GM21515 (cell line): Measurements from ENCODE around the gene EBI3.
A peak's percentile ranks its signal among the peaks of the same experiment; 100 is the strongest.
"Not testable (repeated sequence)": the region's sequence is repeated elsewhere in the genome, so short reads cannot be mapped to it uniquely, and the experiment has no call there.

Experiments
- ATAC-seq: cut with Tn5 transposase; IDR thresholded peaks from one replicate; pipeline ENCODE4 v1.9.1; 2021; ENCODE audit not compliant: unreplicated experiment

The EBI3 gene

GRCh38 chr19:4229179-4229931, at the start of gene EBI3:
TSS of gene EBI3 (plus strand) at chr19:4229523. CDS start at chr19:4229551, 28 bp downstream.
- ATAC-seq = peak; percentile 60

- no peak for ATAC-seq
Measured at GRCh38 chr19:4181053-4181508, 48.2 kb upstream of the EBI3 start.

- peak; percentile 57 for ATAC-seq
Measured at GRCh38 chr19:4182084-4182810, 47.1 kb upstream of the EBI3 start, which contains the start of the genes ANKRD24 and SIRT6. TSS of gene ANKRD24 (plus strand) at chr19:4182689. CDS start at chr19:4186426, 3,737 bp downstream. TSS of gene SIRT6 (minus strand) at chr19:4182563. CDS start at chr19:4182539, 24 bp downstream.

GRCh38 chr19:4183967-4184717, 45.2 kb upstream of the EBI3 start:
- no peak for ATAC-seq

- ATAC-seq = no peak
Measured at GRCh38 chr19:4184718-4185352, 44.5 kb upstream of the EBI3 start.

GRCh38 chr19:4185413-4186086, 43.8 kb upstream of the EBI3 start:
- ATAC-seq = no peak

GRCh38 chr19:4186087-4186993, 43.0 kb upstream of the EBI3 start:
- ATAC-seq = no peak

GRCh38 chr19:4187313-4188122, 41.8 kb upstream of the EBI3 start:
- no peak for ATAC-seq

GRCh38 chr19:4189641-4190040, 39.7 kb upstream of the EBI3 start:
- ATAC-seq = no peak

GRCh38 chr19:4192537-4192936, 36.8 kb upstream of the EBI3 start:
- ATAC-seq = not testable (repeated sequence)

GRCh38 chr19:4194353-4194752, 35.0 kb upstream of the EBI3 start:
- ATAC-seq = no peak

GRCh38 chr19:4196009-4196408, 33.3 kb upstream of the EBI3 start:
- ATAC-seq = no peak

GRCh38 chr19:4196587-4197148, 32.7 kb upstream of the EBI3 start:
- ATAC-seq = no peak

GRCh38 chr19:4197228-4197624, 32.1 kb upstream of the EBI3 start:
- no peak for ATAC-seq

- ATAC-seq = no peak
Measured at GRCh38 chr19:4197625-4198466, 31.5 kb upstream of the EBI3 start.

- no peak for ATAC-seq
Measured at GRCh38 chr19:4198467-4199126, 30.7 kb upstream of the EBI3 start.
